ENCODE measurements around the gene TCTN1. TPM values are rescaled to one million over a fixed set of nuclear protein-coding genes. Genes with fewer than 3 reads are reported as not detected.

Gene TCTN1
- total and polyA plus RNA-seq, 2 of the 8 experiments (the other 6 are each of a cell fraction or from before 2014, with no cell fraction given) = 14.7 to 16.4 TPM

- Histone ChIP-seq H3K79me1 (ENCODE audit: low read depth, low read length) (peaks cover 10% of the 10 kb centered on the region), H4K5ac (ENCODE audit: insufficient read length, low read depth, low read length) (no peak overlapping the region), H3K4me2 (ENCODE audit: insufficient read depth in 1 of 2, low read depth in 2 of 2, low read length in 2 of 2) (no peak overlapping the region; a peak in 1 of 4 replicates), H3K4ac (replicated peaks; ENCODE audit: insufficient read length, low read depth, low read length) (no peak overlapping the region), H2BK20ac (ENCODE audit: low read length) (no peak overlapping the region), H2BK15ac (ENCODE audit: low read length) (no peak overlapping the region), H3K18ac (ENCODE audit: extremely low read depth, low read length) (no peak overlapping the region), H3K23ac (ENCODE audit: insufficient read length) (no peak overlapping the region), H3K4me1 (replicated peaks in 1 of 4; ENCODE audit: control insufficient read depth in 3 of 4, insufficient read depth in 4 of 4, low read length in 3 of 4) (peaks cover 0 to 12% (median 5%) of the 10 kb centered on the region in 4 experiments; a peak in 5 of 7 replicates), H2BK5ac (ENCODE audit: low read depth, low read length) (no peak overlapping the region), H2AK5ac (ENCODE audit: low read depth, low read length) (no peak overlapping the region), H2BK120ac (replicated peaks; ENCODE audit: low read depth, low read length) (no peak overlapping the region), H3K9ac (replicated peaks in 1 of 4; ENCODE audit: extremely low read depth in 1 of 4, low read depth in 3 of 4, low read length in 3 of 4) (no peak overlapping the region), H3K56ac (replicated peaks; ENCODE audit: insufficient read length, low read depth, low read length) (no peak overlapping the region), H3K23me2 (ENCODE audit: low read depth, low read length) (peaks cover 10% of the 10 kb centered on the region), H3K9me3 (ENCODE audit: insufficient read depth in 2 of 2, low read depth in 1 of 2, low read length in 1 of 2) (no peaks in the 10 kb centered on the region), H2BK12ac (ENCODE audit: low read depth, low read length) (no peak overlapping the region), H3K4me3 (ENCODE audit: extremely low read depth in 1 of 4, insufficient read depth in 2 of 4, low read depth in 3 of 4, low read length in 4 of 4) (no peak overlapping the region), H3K27ac (ENCODE audit: low read depth, low read length) (no peak overlapping the region), H3K27me3 (replicated peaks in 1 of 4; ENCODE audit: control insufficient read depth in 3 of 4, extremely low read depth in 1 of 4, insufficient read depth in 3 of 4, low read length in 3 of 4) (no peaks in the 10 kb centered on the region; a peak in 1 of 7 replicates), H4K8ac (ENCODE audit: extremely low read depth, insufficient read depth, low read length) (no peak overlapping the region), H2AFZ (ENCODE audit: low read length) (no peak overlapping the region), H3K79me2 (ENCODE audit: control insufficient read depth in 1 of 2, insufficient read depth in 2 of 2, low read length in 2 of 2) (peaks cover 17 to 88% of the 10 kb centered on the region in 2 experiments), H4K91ac (replicated peaks; ENCODE audit: insufficient read length, low read length) (no peak overlapping the region), H3K36me3 (ENCODE audit: control insufficient read depth in 2 of 4, insufficient read depth in 4 of 4, low read length in 3 of 4) (no peaks in the 10 kb centered on the region), H4K20me1 (replicated peaks in 1 of 2; ENCODE audit: control insufficient read depth in 1 of 2, insufficient read depth in 2 of 2, low read length in 2 of 2) (peaks cover 10 to 26% of the 10 kb centered on the region in 2 experiments), H3K14ac (ENCODE audit: insufficient read length) (no peak overlapping the region)
- TF ChIP-seq TAF1 (IDR thresholded peaks at IDR 0.05; ENCODE audit: low read depth, low read length) (no peak), SP4 (IDR thresholded peaks at IDR 0.05; ENCODE audit: low read length) (no peak), TBP (IDR thresholded peaks at IDR 0.05; ENCODE audit: low read depth, low read length) (no peak), RFX5 (IDR thresholded peaks at IDR 0.05; ENCODE audit: borderline replicate concordance, low read depth, low read length) (no peak), SP1 (IDR thresholded peaks at IDR 0.05; ENCODE audit: low read depth, low read length) (no peak), BCL11A (IDR thresholded peaks at IDR 0.05; ENCODE audit: low read depth in 2 of 2, low read length in 2 of 2) (no peak), SIRT6 (IDR thresholded peaks at IDR 0.05; ENCODE audit: low read length) (no peak), BRCA1 (IDR thresholded peaks at IDR 0.05; ENCODE audit: low read depth, low read length) (no peak)
- POLR2A ChIA-PET (ENCODE audit: partially characterized antibody) = interaction anchor here (1.1 kb wide), 1 partner anchor 24 kb away, joined by 3 read pairs; no protein-coding TSS in a partner anchor
- DNase-seq (ENCODE audit: low read depth in 1 of 2, low spot score in 2 of 2) (no peak), FAIRE-seq (no peak)
- CTCF ChIA-PET (ENCODE audit: partially characterized antibody) = interaction anchor here (1.0 to 1.4 kb wide), 2 partner anchors 10 to 25 kb away, joined by 3 to 4 read pairs; no protein-coding TSS in a partner anchor
- WGBS, 2 experiments (ENCODE audit: extremely low coverage in 1 of 2, insufficient coverage in 1 of 2, insufficient read length in 1 of 2, insufficient replicate concordance in 2 of 2, low coverage in 1 of 2, low lambda C conversion rate in 2 of 2, missing lambda C conversion rate in 1 of 2) = 90% methylated on average over 8 of the region's 8 CpGs; no CpG with 5 or more reads in 1 of the 2 experiments
Measured at GRCh38 chr12:110577864-110578693, 35.9 kb upstream of the TCTN1 start.

Data from H1 (cell line).